Astrocyte (in vitro differentiated cells and primary cell): Measurements from ENCODE around the gene RRH.

Source experiments
- CTCF ChIP-seq: IDR thresholded peaks from 2 replicates; pipeline ENCODE4 v1.5.1; 2011; ENCODE audit warnings: low read depth, mild to moderate bottlenecking, inconsistent platforms, low read length, moderate library complexity; ENCODE audit not compliant: insufficient read depth
- EZH2 ChIP-seq: IDR thresholded peaks from 2 replicates; pipeline ENCODE4 v1.6.1; 2012; ENCODE audit warnings: mild to moderate bottlenecking, low read length, inconsistent platforms; ENCODE audit not compliant: insufficient read depth

- TF ChIP-seq EZH2: no peak
- no peak for TF ChIP-seq CTCF
These were observed 36.4 kb downstream of the RRH start for GRCh38 chr4:109864134-109864533.
